Stomach (tissue), 9 donors: ENCODE data around the gene NTNG1. TPM values are rescaled to one million over a fixed set of nuclear protein-coding genes. Genes with fewer than 3 reads are reported as not detected.

ENCODE experiments used
- DNase-seq, 2 donors: peaks; one replicate each; pipeline versions ENCODE4 v3.0.0 to v3.0.0-alpha.2; 2013 to 2019
- H3K27ac ChIP-seq, 5 donors: fragments of 200-600 bp in 4 of 5; sonication (generic) in 4 of 5; one replicate each; pipeline ENCODE4 v1.5.1; 2013 to 2019; ENCODE audit warnings: mild to moderate bottlenecking in 1 of 5, moderate library complexity in 1 of 5
- H3K27me3 ChIP-seq, 3 donors: fragments of 200-600 bp; sonication (generic); one replicate each; pipeline ENCODE4 v1.5.1; 2017 to 2019; ENCODE audit warnings: mixed run types in 1 of 3
- H3K36me3 ChIP-seq, 4 donors: fragments of 200-600 bp; sonication (generic); 1 replicate in 3 of 4; 2 replicates in 1 of 4; pipeline ENCODE4 v1.5.1; 2016 to 2019
- H3K4me1 ChIP-seq, 4 donors: fragments of 200-600 bp; sonication (generic); one replicate each; pipeline ENCODE4 v1.5.1; 2016 to 2019
- H3K4me3 ChIP-seq, 4 donors: fragments of 200-600 bp; sonication (generic) in 3 of 4; one replicate each; pipeline ENCODE4 v1.5.1; 2016 to 2019; ENCODE audit warnings: mild to moderate bottlenecking in 1 of 4
- H3K9me3 ChIP-seq, 4 donors: fragments of 200-600 bp; sonication (generic); one replicate each; pipeline ENCODE4 v1.5.1; 2016 to 2019
- CTCF ChIP-seq, 7 experiments: fragments of 450-650 bp in 4 of 7; fragments of 200-600 bp in 3 of 7; sonication (generic) in 3 of 7; IDR thresholded peaks; one replicate each; pipeline ENCODE4 v1.5.1; 2016 to 2019; ENCODE audit warnings: antibody characterized with exemption in 7 of 7, control low read depth in 2 of 7, mild to moderate bottlenecking in 1 of 7
- EP300 ChIP-seq: sonication (generic); formaldehyde crosslinking; IDR thresholded peaks from one replicate; pipeline ENCODE4 v1.6.1; 2017; ENCODE audit warnings: antibody characterized with exemption
- POLR2A ChIP-seq, 4 donors: fragments of 450-650 bp; IDR thresholded peaks; one replicate each; pipeline ENCODE4 v1.6.1; 2016; ENCODE audit warnings: antibody characterized with exemption in 4 of 4, control low read depth in 2 of 4, mild to moderate bottlenecking in 1 of 4, moderate library complexity in 1 of 4
- POLR2AphosphoS5 ChIP-seq, 3 donors: sonication (generic); formaldehyde crosslinking; IDR thresholded peaks; one replicate each; pipeline ENCODE4 v1.6.1; 2016; ENCODE audit warnings: antibody characterized with exemption in 3 of 3
- WGBS, 5 donors: extraction: QIAGEN DNeasy Blood & Tissue Kit in 3 of 5; methylation state at CpG; one replicate each; pipeline versions ENCODE4 v1.1.5 to v1.1.7; 2013 to 2018; 5-methylcytosine and 5-hydroxymethylcytosine counted together
- intact Hi-C: fragments of 100-400 bp; cut with DNase I; formaldehyde crosslinking; loops from one replicate; pipeline ENCODE4 v1.15.1; 2023; ENCODE audit warnings: low total_unique reads
- polyA plus RNA-seq, 3 donors: library from polyadenylated mRNA; stranded (reverse); fragments of 200-250 nt; gene quantifications; one replicate each; pipeline ENCODE4 v1.2.3, GENCODE V29; 2013
- total RNA-seq, 5 donors: library from RNA; depleted of rRNA; stranded (reverse); fragments of >200 nt; gene quantifications; one replicate each; pipeline versions ENCODE4 v1.1.0 to v1.2.3, GENCODE V29; 2014 to 2016
- donor health status: healthy with polysubstance abuse.
- donor health status: Bipolar disorder and iron deficiency.
- donor health status: healthy.

The NTNG1 gene
- total and polyA plus RNA-seq, 8 donors, result 0.23 to 2.0 (median 0.58) TPM; not detected in 3

DNA sequence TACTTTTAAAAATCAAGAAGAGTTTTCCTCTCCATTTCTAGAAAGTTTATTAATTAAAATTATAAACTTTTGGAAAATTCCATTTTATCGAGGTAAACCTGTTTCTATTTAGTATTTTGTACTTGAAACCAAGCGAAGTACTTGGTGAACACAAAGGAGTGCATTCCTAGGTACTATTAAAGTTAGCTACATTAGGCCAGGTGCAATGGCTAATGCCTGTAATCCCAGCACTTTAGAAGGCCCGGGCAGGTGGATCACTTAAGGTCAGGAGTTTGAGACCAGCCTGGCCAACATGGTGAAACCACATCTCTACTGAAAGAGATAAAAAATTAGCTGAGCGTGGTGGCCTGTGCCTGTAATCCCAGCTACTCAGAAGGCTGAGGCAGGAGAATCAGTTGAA lies 292.2 kb downstream of the NTNG1 start:
- intact Hi-C loops, result no loop called here
- Histone ChIP-seq H3K4me1 (no peaks in the 10 kb centered on the region), H3K27ac (no peak overlapping the region), H3K36me3 (no peaks in the 10 kb centered on the region), H3K9me3 (no peaks in the 10 kb centered on the region), H3K4me3 (no peak overlapping the region), H3K27me3 (no peaks in the 10 kb centered on the region)
- TF ChIP-seq POLR2AphosphoS5 (IDR thresholded peaks at IDR 0.05) (no peak), CTCF (IDR thresholded peaks at IDR 0.05) (no peak), EP300 (no peak), POLR2A (IDR thresholded peaks at IDR 0.05) (no peak)
- DNase-seq, result no peak
- WGBS, 5 donors, result 83 to 91% (median 87%) methylated on average over 4 of the region's 4 CpGs

GRCh38 chr1:107433635-107434360 lies 293.0 kb downstream of the NTNG1 start:
- intact Hi-C loops, result no loop called here
- Histone ChIP-seq H3K4me3 (no peak overlapping the region), H3K9me3 (no peaks in the 10 kb centered on the region), H3K4me1 (no peaks in the 10 kb centered on the region), H3K27ac (no peak overlapping the region), H3K36me3 (no peaks in the 10 kb centered on the region), H3K27me3 (no peaks in the 10 kb centered on the region)
- TF ChIP-seq EP300, result no peak
- TF ChIP-seq CTCF (IDR thresholded peaks at IDR 0.05), result no peak
- TF ChIP-seq POLR2AphosphoS5 (IDR thresholded peaks at IDR 0.05), result no peak
- TF ChIP-seq POLR2A (IDR thresholded peaks at IDR 0.05), result no peak
- DNase-seq, result no peak
- 44 to 62% (median 55%) methylated on average over 4 of the region's 4 CpGs for WGBS, 5 donors

DNA sequence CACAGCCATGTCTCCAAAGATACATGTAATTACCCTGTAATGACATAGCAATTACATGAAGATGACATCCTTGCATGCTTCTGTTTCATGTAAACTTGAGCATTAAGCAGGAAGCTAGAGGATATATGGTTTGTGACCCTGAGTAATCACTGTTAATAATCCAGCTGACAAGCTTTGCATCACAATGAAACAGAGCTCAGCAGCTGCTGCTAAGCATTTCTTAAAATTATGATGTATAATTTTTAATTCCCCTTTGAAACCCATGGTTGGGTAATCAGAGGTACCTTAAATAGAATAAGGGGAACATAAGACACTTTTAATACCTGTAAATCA lies 293.5 kb downstream of the NTNG1 start:
- H3K4me3 ChIP-seq, result no peak overlapping the region
- intact Hi-C loops, result no loop called here

GRCh38 chr1:107436552-107437241 lies 295.9 kb downstream of the NTNG1 start:
- Histone ChIP-seq H3K4me3 (no peak overlapping the region), H3K27me3 (no peaks in the 10 kb centered on the region), H3K4me1 (no peaks in the 10 kb centered on the region), H3K36me3 (no peaks in the 10 kb centered on the region), H3K27ac (no peak overlapping the region), H3K9me3 (no peaks in the 10 kb centered on the region)
- no peak for DNase-seq
- intact Hi-C loops, result no loop called here
- 73 to 81% (median 78%) methylated on average over 13 of the region's 13 CpGs for WGBS, 5 donors
- TF ChIP-seq CTCF (IDR thresholded peaks at IDR 0.05) (no peak), POLR2A (IDR thresholded peaks at IDR 0.05) (no peak), POLR2AphosphoS5 (IDR thresholded peaks at IDR 0.05) (no peak), EP300 (no peak)

More for the DNA sequence above, 293.5 kb downstream of the NTNG1 start:
- no peak overlapping the region for H3K27ac ChIP-seq
- no peaks in the 10 kb centered on the region for H3K27me3 ChIP-seq
- no peak for DNase-seq
- H3K36me3 ChIP-seq, result no peaks in the 10 kb centered on the region
- H3K4me1 ChIP-seq, result no peaks in the 10 kb centered on the region
- TF ChIP-seq EP300, result no peak
- no peak for TF ChIP-seq CTCF (IDR thresholded peaks at IDR 0.05)
- TF ChIP-seq POLR2AphosphoS5 (IDR thresholded peaks at IDR 0.05), result no peak
- no peak for TF ChIP-seq POLR2A (IDR thresholded peaks at IDR 0.05)
- H3K9me3 ChIP-seq, result no peaks in the 10 kb centered on the region
